HG03558 (cell line): ENCODE results near the gene KLK2.
A peak's percentile ranks its signal among the peaks of the same experiment; 100 is the strongest.

Source experiments
- ATAC-seq: cut with Tn5 transposase; IDR thresholded peaks from one replicate; pipeline ENCODE4 v1.9.1; 2021; ENCODE audit warnings: moderate number of reproducible peaks; ENCODE audit not compliant: unreplicated experiment; ENCODE audit errors: extremely low read depth

The KLK2 gene

DNA sequence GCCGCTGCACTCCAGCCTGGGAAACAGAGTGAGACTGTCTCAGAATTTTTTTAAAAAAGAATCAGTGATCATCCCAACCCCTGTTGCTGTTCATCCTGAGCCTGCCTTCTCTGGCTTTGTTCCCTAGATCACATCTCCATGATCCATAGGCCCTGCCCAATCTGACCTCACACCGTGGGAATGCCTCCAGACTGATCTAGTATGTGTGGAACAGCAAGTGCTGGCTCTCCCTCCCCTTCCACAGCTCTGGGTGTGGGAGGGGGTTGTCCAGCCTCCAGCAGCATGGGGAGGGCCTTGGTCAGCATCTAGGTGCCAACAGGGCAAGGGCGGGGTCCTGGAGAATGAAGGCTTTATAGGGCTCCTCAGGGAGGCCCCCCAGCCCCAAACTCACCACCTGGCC lies at the start of gene KLK2:
KLK2 (plus strand) TSS at position 384 of the 400 bp plus-strand sequence. CDS start 35 bp downstream, outside the sequence.
- ATAC-seq = no peak

DNA sequence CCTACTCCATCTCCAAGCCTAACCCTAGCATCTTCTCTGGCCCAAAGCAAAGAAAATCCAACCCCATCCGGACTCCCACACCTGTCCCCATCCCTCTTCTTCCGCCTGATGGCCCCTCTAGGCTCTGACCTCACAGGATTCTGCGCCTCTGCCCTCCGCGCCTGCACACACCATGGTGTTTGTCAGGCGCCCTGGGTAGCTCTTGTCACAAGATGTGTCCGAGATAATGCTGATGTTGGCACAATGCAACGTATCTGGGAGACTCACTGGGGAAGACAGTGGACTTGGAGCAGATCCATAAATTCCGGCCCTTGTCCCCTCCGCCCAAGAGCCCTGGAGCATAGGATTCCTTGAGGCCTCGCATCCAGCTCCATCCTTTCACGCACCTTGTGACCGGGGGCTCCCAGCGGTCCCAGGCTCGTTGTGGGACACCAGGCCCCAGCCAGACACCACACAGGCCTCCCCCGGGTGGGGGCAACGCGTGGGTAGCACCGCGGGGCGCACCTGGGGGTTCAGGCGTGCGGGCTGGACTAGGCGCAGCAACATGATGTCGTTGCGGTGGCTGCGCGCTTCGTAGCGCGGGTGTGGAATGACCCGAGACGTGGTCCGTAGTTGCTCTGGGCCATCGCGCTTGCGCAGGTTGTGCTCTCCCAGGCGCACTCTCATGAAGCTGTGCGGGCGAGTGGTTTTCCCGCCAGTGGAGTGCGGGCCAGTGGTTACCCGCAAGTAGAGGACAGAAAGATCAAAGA lies 46.6 kb upstream of the KLK2 start:
- ATAC-seq = no peak

DNA sequence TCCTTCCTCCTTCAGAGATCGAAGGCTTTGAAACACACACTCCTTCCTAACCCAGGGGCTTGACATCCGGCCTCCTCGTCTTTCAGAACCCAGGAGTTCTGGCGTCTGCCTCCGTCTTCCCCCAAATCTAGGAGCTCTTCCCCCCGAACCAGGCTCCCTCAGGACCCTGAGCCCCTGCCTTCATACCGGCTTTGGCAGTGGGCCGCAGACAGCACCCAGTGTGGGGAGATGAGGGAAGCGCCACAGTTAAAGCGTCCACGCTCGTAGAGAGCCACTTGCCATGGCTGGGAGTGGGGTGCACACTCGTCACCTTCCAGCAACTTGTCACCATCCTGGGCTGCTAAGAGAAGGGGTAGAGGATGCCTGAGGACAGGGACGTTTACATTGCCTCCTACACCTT lies 45.8 kb upstream of the KLK2 start:
- no peak for ATAC-seq

DNA sequence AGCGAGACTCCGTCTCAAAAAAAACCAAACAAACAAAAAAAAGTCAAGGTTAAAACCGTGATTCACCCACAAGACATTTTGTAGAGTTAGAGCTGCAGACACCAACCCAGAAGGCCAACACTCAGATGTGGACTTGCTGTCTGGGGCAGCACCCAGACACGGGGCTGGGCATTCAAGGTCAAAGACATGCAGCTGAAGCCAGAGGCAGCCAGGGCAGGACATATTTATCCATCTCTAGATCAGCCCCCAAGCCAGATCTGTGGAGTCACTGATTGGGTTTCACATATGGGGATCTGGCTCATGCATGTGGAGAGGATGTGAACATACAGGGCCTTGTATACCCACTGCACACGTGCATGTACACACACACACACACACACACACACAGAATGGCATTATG lies 43.4 kb upstream of the KLK2 start:
- ATAC-seq = no peak

DNA sequence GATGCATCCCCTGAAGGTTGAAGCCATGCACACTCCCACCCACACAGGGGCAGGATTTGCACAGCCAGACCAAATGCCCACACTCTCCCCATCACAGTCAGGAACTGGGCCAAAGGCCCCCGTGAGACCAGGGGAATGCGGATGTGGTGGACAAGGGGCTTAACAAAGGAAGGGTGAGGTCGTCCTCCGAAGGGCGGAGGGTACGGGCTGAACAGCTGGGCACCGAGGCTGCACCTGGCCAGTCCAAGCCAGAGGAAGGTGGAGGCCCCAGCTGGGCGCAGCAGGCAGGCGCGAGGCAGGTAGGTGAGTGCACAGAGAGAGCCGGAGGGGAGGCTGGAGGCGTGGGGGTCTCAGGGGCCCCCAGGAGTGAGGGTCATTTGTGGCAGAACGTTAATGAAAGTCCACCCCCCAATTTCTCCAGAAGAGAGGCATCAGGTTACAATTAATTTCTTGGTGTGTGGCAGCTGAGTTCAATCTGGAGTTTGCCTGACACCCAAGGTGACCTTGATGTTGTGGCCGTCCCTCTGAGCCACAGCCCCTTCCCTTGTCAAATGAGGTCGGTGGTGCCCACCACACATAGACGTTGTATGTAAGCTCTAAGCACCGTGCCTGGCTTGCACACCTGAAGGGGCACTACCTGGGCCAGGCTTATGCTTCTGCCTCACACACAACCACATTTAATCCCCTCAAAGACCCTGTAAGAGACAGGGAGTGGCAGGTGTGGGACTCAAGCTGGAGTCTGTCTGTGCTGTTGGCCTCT lies 42.8 kb upstream of the KLK2 start:
- ATAC-seq = no peak

DNA sequence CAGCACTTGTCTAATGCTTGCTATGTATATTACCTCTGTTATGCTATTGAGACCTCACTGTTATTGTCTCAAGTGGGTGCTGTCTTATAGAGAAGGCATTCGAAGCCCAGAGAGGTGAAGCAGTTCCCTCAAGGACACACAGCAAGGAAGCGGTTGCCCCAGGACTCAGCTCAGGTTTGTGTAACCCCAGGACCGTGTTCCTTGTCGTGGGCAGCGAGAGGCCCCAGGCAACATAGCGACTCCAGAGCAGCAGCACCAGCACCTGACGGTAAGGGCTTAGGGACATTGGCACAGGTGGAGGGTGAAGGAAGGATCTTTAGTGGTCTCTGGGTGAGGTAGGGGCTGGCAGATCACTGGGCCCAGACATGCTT lies 42.2 kb upstream of the KLK2 start:
- no peak for ATAC-seq

DNA sequence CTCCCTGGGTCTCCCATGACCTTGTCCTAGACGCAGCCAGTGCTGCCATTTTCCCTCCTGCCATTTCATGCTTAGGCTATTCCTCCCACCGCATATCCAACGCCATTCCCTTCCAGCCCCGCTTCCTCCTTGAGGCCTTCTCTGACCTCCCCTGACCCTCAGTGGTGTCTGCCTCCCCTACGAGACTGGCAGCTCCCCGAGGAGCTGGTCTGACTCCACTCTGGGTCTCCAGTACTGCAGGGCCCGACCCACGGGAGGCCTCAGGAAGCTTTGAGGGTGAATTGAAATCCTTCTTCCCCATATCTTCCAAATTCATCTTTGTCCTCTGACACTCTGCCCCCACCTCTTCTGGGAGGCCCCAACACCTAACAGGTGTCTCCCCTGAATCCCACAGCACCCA lies 40.6 kb upstream of the KLK2 start:
- no peak for ATAC-seq

DNA sequence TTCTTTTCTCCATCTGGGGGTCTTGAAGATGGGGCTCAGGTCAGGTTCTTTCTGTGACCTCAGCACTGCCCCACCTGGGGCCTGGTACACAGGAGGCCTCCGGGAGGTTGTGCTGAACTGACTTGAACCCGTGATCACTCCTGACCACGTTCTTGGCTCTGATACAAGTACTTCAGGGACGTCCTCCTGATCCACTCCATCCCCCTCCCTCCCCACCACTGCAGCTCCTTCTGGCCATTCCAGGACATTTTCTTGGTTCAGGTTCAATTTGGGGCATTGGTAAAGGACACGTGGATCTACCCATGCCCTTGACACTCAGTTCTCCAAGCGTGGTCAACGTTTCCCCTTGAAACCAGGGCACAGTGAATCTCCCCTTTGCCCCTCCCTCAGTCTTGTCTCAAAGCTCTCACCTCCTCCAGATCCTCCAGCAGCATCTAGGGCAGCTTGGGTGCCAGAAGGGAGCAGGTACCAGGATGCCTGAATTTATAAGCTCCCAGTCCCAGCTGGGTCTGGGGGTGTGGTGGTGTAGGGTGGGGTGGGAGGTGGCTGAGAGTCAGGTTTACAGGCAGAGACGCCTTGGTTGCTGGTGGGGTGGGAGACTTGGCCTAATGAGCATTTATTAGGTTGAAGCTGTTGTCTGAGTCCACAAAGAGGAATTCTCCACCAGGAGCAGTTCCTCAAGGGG lies 40.0 kb upstream of the KLK2 start, which contains the start of gene KLK15:
KLK15 (minus strand) TSS at position 458 of the 685 bp plus-strand sequence. CDS start 2,082 bp downstream, outside the sequence.
- ATAC-seq = no peak

DNA sequence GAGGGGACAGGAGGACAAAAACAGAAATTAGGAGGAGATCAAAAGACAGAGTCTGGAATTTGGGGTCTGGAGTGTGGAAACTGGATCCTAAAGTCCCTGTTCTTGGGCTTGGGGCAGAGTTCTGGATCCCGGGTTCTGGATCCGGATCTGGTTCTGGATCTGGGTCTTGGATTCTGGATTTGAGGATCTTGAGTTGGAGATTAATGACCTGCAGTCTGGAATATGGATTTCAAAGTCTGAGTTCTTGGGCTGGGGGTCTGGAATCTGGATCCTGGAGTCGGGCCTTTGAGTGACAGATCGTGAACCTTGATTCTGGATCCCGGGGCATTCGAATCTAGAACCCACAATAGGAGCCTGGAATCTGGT lies 39.5 kb upstream of the KLK2 start:
- no peak for ATAC-seq

DNA sequence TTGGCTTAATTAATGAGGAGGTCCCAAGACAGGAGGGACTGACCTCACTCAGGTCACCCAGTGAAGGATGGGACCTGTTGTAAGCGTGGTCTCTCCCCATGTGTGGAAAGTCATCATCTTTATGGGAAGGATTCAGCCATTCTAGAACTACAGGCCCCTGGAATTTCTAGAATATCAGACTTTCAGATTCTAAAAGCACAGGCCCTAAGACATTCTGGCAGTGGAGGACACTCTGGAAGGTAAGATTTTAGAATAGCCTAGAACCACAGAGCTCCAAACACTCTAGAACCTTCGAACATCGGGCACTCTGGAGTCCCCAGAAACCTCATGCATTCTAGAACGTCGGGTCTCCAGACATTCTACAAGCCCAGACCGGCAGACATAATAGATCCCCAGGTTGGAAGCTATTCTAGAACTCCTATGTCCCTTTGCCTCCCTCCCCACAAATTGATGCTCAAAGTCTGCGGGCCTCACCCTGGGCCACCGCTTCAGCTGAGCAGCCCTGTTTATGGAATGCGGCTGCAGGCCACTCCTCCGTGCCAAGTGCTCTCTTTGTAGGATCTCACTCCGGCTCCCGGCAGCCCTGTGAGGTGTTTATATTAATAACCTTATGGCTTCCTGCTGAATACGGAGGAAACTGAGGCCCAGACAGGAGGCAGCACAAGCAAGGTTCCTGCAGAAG lies 38.0 kb upstream of the KLK2 start:
- ATAC-seq = no peak

DNA sequence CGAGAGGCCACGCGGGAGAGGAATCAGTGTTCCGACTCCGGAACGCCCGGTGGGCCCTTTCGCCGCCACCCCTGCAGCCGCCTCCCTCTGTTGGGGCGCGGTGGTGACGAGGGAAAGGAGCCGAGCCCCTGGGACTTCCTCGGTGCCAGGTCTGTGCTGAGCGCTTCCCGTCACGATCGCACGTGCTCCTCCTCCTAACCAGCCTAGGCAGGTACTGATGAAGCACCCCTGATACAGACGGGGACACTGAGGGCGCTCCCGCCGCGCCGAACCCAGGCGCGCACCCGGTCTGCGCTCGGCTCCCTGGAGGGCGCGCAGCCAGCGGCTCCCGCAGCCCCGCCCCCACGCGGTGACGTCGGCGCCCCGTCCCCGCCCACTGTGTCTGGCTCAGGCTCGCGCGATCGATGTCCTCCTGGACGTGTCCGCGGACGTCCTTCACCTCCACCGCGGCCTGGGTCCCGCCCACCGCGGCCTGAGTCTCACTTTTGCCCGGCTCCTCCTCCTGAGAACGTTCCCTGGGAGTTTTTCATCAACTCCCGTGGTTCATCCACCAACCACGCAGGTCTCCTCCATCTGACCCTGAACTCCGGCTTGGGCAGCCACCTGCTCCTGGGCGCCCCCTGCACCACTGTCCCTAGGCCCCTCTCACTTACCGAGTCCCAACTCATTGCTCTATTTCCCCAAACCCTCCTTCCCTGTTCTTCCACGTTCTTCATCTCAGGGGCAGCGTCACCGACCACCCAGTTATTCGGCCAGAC lies 37.3 kb upstream of the KLK2 start:
- peak; percentile 62 for ATAC-seq

DNA sequence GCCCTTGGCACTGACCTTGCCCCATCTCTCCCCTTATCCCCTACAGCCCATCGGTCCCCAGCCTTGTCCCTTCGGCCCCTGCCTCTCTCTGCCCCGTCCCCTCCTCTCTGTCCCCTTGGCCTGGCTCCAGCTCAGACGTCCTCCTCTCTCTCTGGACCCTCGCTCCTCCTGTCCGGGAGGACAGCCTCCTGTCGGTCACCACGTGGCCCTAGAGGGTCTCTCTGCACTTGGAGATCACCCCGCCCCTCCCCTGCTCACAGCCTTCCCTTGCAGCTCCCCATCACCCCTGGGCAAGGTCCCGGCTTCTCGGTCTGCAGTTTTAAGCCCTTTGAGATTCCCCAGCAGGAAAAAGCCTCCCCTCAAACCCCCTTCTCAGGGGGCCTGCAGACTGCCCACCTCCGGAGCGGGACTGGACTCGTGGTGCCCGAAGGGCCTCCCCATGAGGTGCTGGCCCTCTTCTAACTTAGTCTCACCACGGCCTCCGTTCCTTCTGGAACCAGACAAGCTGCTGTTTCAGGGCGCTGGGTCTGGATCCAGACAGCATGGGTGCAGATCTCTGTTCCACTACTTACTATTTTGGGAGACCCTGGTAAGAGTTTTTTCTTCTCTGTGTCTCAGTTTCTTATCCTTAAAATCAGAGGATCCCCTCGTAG lies 36.6 kb upstream of the KLK2 start:
- no peak for ATAC-seq

DNA sequence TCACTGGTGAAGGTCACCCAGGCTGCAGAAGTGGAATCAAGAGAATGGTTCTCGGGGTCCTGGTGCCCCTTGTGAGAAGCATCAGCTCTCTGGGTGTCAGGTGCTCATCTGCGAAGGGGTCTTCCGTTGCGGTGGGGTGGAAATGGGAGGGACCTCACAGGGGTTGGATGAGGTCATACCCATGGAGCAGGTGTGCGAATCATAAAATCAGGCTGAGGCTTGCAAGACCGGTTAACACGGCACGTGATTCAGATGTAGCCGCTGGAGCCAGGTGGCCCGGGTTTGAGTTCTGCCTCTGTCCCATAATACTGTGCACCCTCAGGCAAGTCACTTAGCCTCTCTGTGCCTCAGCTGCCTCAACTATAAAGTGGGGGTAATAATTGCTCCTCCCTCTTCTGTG lies 35.9 kb upstream of the KLK2 start:
- ATAC-seq = no peak

DNA sequence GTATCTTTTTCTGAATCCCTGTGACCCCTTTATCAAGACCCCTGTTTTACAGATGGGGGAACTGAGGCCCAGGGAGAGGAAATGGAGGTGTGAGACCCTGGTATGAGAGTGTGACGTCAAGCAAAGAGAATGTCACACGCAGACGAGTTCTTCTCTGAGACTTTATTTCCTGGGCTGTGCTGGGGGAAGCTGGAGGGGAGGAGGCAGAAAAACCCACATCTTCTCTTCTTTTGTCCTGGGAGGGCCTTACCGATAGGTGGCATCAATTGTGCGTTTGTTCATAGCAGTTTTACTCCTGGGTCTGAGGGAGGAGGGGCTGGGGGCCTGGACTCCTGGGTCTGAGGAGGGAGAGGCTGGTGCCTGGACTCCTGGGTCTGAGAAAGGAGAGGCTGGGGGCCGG lies 35.0 kb upstream of the KLK2 start:
- no peak for ATAC-seq

DNA sequence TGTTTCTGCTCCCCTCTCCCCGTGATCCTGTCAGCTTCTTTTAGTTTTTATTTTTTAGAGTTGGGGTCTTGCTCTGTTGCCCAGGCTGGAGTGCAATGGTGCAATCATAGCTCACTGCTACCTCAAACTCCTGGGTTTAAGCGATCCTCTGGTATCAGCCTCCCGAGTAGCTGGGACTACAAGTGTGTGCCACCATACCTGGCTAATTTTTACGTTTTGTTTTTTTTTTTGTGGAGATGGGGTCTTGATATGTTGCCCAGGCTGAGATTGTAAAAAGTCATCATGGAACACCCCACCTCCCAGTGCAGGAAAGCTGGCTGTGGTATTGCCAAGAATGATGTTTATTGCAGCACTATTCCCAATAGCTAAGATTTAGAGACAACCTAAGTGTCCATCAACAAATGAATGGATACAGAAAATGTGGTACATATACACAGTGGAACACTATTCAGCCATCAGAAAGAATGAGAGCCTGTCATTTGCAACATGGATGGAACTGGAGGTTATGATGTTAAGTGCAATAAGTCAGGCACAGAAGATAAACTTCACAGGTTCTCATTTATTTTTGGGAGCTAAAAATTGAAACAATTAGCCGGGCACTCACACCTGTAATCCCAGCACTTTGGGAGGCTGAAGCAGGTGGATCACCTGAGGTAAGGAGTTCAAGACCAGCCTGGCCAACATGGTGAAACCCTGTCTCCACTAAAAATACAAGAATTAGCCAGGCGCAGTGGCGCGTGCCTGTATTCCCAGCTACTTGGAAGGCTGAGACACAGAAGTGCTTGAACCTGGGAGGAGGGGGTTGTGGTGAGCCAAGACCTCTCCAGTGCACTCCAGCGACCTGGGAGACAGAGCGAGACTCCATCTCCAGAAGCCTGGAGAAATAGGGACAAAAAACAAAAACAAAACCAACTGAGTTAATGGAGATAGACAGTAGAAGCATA lies 33.3 kb upstream of the KLK2 start:
- no peak for ATAC-seq

DNA sequence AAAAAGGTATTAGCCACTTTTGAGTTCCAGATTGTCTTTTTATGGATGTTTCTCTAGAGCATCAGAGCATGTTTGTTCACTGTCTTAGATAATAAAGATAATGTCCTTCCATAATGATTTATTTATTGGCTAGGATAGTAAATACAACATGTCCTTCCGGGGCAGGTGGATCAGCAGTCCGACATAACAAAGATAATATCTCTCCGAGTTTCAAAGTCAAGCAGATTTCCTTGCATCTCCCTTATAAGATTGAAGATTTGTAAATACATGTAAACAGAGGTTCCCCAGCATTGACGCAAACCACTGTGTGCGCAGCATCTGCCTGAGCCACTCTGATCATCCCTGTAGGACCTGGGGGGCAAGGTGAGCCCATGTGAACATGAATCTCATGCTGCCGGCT lies 31.1 kb upstream of the KLK2 start:
- ATAC-seq = no peak

DNA sequence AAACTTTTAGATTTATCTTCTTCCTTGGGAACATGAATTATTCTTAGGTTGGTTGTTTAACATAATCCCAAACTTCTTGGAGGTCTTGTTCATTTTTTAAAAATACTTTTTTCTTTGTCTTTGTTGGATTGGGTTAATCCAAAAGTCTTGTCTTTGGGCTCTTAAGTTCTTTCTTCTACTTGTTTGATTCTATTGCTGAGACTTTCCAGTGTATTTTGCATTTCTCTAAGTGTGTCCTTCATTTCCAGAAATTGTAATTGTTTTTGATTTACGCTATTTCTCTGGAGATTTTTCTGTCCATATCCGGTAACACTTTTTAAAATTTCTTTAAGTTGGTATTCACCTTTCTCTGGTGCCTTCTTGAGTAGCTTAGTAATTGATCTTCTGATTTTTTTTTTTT lies 30.0 kb upstream of the KLK2 start:
- ATAC-seq = no peak

DNA sequence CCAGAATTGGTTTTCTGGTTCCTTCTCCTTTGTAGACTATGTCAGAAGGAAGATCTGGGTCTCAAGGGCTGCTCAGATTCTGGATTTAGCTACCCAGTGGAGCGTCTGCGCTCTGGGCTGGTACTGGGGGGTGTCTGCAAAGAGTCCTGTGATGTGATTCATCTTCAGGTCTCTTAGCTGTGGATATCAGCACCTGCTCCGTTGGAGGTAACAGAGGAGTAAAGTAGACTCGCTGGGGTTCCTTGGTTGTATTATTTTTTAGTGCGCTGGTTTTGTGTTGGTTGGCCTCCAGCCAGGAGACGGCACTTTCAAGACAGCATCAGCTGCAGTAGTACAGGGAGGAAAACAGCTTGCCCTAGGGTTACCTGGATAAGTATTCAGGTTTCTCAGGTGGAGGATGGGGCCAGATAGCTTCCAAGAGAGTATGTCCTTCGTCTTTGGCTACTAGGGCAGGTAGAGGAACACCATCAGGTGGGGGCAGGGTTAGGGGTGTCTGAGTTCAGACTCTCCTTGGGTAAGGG lies 29.5 kb upstream of the KLK2 start:
- no peak for ATAC-seq
